Dedifferentiated amniotic fluid mesenchymal stem cell (primary cell): ENCODE measurements around the gene GFM1.

Experiments
- DNase-seq: peaks from one replicate; pipeline ENCODE4 v3.0.0-alpha.2; 2016; ENCODE audit errors: extremely low spot score

Gene GFM1

GRCh38 chr3:158727206-158728060 lies 83.1 kb downstream of the GFM1 start:
- peak; percentile 87 for DNase-seq

- DNase-seq, result no peak
Observed at GRCh38 chr3:158728061-158728377, 83.7 kb downstream of the GFM1 start.

GRCh38 chr3:158728851-158729250 lies 84.5 kb downstream of the GFM1 start:
- no peak for DNase-seq

- no peak for DNase-seq
Observed at GRCh38 chr3:158731486-158731885, 87.2 kb downstream of the GFM1 start.

- no peak for DNase-seq
Observed at GRCh38 chr3:158731938-158732855, 87.9 kb downstream of the GFM1 start, which contains the start of gene RARRES1. RARRES1 (minus strand) TSS chr3:158732457; CDS start chr3:158732415, 42 bp downstream.

GRCh38 chr3:158732856-158733200 lies 88.5 kb downstream of the GFM1 start:
- no peak for DNase-seq

GRCh38 chr3:158733656-158734055 lies 89.3 kb downstream of the GFM1 start:
- DNase-seq, result no peak

- DNase-seq, result no peak
Observed at GRCh38 chr3:158735296-158736033, 91.1 kb downstream of the GFM1 start.

- no peak for DNase-seq
Observed at GRCh38 chr3:158737410-158737809, 93.1 kb downstream of the GFM1 start.

- DNase-seq, result no peak
Observed at GRCh38 chr3:158737976-158738615, 93.8 kb downstream of the GFM1 start.

GRCh38 chr3:158738653-158739052 lies 94.3 kb downstream of the GFM1 start:
- no peak for DNase-seq

GRCh38 chr3:158739078-158739477 lies 94.8 kb downstream of the GFM1 start:
- DNase-seq, result no peak

- DNase-seq, result no peak
Observed at GRCh38 chr3:158739661-158740060, 95.3 kb downstream of the GFM1 start.
